Stimulated activated naive CD8-positive, alpha-beta T cell treated with anti-CD3 and anti-CD28 coated beads, Interleukin-15, amount 100 ng/mL, for 72 hours (primary cell): ENCODE results near the gene ZNF439.
"Not testable (repeated sequence)": the region's sequence is repeated elsewhere in the genome, so short reads cannot be mapped to it uniquely, and the experiment has no call there.

Experiments used
- ATAC-seq: fragments of 150-1000 bp; cut with Tn5 transposase; 2 replicates; pipeline ENCODE4 v1.10.0; 2021; ENCODE audit warnings: mild to moderate bottlenecking, moderate library complexity
- DNase-seq, 2 donors: peaks; one replicate each; pipeline ENCODE4 v3.0.0; 2021 to 2022
- H3K27ac Mint-ChIP-seq, 2 donors: one replicate each; pipeline ENCODE4 v1.8.0; 2022; ENCODE audit warnings: mild to moderate bottlenecking in 2 of 2, mixed read lengths in 2 of 2, moderate library complexity in 2 of 2
- H3K27me3 Mint-ChIP-seq: one replicate; pipeline ENCODE4 v1.8.0; 2022; ENCODE audit warnings: mixed read lengths
- H3K4me1 Mint-ChIP-seq: one replicate; pipeline ENCODE4 v1.8.0; 2022; ENCODE audit warnings: mild to moderate bottlenecking, mixed read lengths
- H3K4me3 Mint-ChIP-seq, 2 donors: one replicate each; pipeline ENCODE4 v1.8.0; 2022; ENCODE audit warnings: mild to moderate bottlenecking in 2 of 2, mixed read lengths in 2 of 2, moderate library complexity in 1 of 2
- H3K9me3 Mint-ChIP-seq, 2 donors: one replicate each; pipeline ENCODE4 v1.8.0; 2022; ENCODE audit warnings: mixed read lengths in 2 of 2

ZNF439 gene

GRCh38 chr19:11848594-11849469 lies at the start of gene ZNF439:
Gene ZNF439 (plus strand): TSS chr19:11848726. CDS start chr19:11848868, 142 bp downstream.
- peak within 1 kb of the TSS; percentile 78 to 83 for H3K27ac Mint-ChIP-seq
- H3K4me1 Mint-ChIP-seq, result peaks cover 34% of the 10 kb centered on the region
- H3K9me3 Mint-ChIP-seq, result peaks cover 0 to 21% of the 10 kb centered on the region in 2 donors
- no peaks in the 10 kb centered on the region for H3K27me3 Mint-ChIP-seq
- H3K4me3 Mint-ChIP-seq, result peak within 1 kb of the TSS; percentile 89 to 90
- ATAC-seq, result peak; percentile 100
- DNase-seq, result peak; percentile 85 to 93

DNA sequence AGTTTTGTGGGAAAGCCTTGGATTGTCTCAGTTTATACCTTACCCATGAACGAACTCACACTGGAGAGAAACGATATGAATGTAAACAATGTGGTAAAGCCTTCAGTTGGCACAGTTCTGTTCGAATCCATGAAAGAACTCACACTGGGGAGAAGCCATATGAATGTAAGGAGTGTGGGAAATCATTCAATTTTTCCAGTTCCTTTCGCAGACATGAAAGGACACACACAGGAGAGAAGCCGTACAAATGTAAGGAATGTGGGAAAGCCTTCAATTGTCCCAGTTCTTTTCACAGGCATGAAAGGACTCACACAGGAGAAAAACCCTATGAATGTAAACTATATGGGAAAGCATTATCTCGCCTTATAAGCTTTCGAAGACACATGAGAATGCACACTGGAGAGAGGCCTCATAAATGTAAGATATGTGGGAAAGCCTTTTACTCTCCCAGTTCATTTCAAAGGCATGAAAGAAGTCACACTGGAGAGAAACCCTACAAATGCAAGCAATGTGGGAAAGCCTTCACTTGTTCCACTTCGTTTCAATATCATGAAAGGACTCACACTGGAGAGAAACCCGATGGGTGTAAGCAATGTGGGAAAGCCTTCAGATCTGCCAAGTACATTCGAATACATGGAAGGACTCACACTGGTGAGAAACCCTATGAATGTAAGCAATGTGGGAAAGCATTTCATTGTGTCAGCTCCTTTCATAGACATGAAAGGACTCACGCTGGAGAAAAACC lies 42.0 kb upstream of the ZNF439 start:
- Mint-ChIP-seq H3K27ac (no peak overlapping the region), H3K4me1 (no peaks in the 10 kb centered on the region), H3K27me3 (no peaks in the 10 kb centered on the region), H3K9me3 (peaks cover 31 to 52% of the 10 kb centered on the region in 2 donors), H3K4me3 (no peak overlapping the region)
- DNase-seq (no peak), ATAC-seq (no peak)

GRCh38 chr19:11807099-11807380 lies 41.5 kb upstream of the ZNF439 start:
- Mint-ChIP-seq H3K4me1 (no peaks in the 10 kb centered on the region), H3K27ac (no peak overlapping the region), H3K27me3 (no peaks in the 10 kb centered on the region), H3K9me3 (peaks cover 31 to 52% of the 10 kb centered on the region in 2 donors), H3K4me3 (no peak overlapping the region)
- ATAC-seq (no peak), DNase-seq (no peak)

DNA sequence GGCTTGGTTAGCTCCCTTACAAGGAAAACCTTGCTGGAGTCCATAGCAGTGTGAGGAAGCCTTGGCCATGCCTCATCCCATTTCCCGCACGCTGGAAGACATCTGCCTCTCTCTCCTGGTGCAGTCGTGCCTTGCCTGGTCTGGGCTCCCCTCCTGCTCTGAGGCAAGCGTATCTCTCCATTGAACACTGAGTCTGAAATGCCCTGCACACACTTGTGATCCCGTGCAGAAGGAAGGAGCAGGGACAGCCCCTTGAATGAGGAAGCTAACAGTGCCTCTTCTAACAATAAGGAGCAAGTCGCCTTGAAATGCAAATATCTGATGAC lies 34.9 kb upstream of the ZNF439 start:
- DNase-seq (no peak), ATAC-seq (peak; percentile 53)
- Mint-ChIP-seq H3K27me3 (no peaks in the 10 kb centered on the region), H3K4me3 (peak overlapping the region; percentile 91 to 92), H3K4me1 (peaks cover 26% of the 10 kb centered on the region), H3K27ac (peak overlapping the region in 1 of 2 donors; percentile 96), H3K9me3 (peaks cover 5 to 26% of the 10 kb centered on the region in 2 donors)

DNA sequence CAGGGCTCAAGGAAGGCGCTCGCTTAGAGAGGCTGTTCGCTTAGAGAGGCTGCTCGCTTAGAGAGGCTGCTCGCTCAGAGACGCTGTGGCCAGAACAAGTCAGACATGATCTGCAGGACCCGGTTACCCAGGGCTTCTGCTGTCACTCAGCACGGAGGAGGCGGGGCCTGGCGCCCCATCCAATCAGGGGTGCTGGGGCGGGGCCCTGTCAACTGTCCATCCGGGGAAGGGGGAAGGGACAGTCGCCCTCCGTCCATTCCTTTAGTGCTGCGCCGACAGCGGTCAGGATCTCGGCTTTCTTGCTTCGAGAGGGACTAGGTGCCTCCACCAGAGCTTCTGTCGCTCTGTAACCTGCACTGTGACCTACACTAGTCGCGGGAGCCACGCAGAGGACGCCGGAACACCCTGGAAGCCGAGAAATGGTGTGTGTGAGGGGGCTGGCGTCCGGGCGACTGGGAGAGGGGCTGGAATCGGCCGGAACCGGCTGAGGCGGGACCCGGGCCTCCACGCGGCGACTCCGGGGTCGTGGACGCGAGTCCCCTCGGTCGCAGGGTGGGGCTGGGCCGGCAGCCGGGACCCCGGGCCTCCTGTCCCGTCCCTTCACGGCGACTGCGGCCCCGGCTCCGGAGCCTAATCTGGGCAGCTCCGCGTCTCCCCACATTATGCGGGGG lies 34.4 kb upstream of the ZNF439 start, which contains the start of gene ZNF440:
ZNF440 (plus strand) TSS at position 245 of the 671 bp plus-strand sequence; CDS start at position 420, 175 bp downstream.
- peak within 1 kb of the TSS; percentile 91 to 92 for H3K4me3 Mint-ChIP-seq
- peaks cover 5 to 21% of the 10 kb centered on the region in 2 donors for H3K9me3 Mint-ChIP-seq
- peaks cover 26% of the 10 kb centered on the region for H3K4me1 Mint-ChIP-seq
- peak within 1 kb of the TSS; percentile 92 to 96 for H3K27ac Mint-ChIP-seq
- DNase-seq (peak; percentile 84 to 88), ATAC-seq (peak; percentile 100)
- H3K27me3 Mint-ChIP-seq, result no peaks in the 10 kb centered on the region

GRCh38 chr19:11814700-11815035 lies 33.9 kb upstream of the ZNF439 start:
- H3K9me3 Mint-ChIP-seq, result peaks cover 5 to 19% of the 10 kb centered on the region in 2 donors
- H3K4me1 Mint-ChIP-seq, result peaks cover 26% of the 10 kb centered on the region
- no peak for DNase-seq

GRCh38 chr19:11821474-11822109 lies 26.9 kb upstream of the ZNF439 start:
- no peaks in the 10 kb centered on the region for H3K27me3 Mint-ChIP-seq
- H3K4me3 Mint-ChIP-seq, result no peak overlapping the region
- H3K27ac Mint-ChIP-seq, result no peak overlapping the region
- DNase-seq (no peak), ATAC-seq (no peak)
- H3K4me1 Mint-ChIP-seq, result peaks cover 7% of the 10 kb centered on the region
- peaks cover 27 to 31% of the 10 kb centered on the region in 2 donors for H3K9me3 Mint-ChIP-seq

More at GRCh38 chr19:11814700-11815035, 33.9 kb upstream of the ZNF439 start:
- Mint-ChIP-seq H3K27me3 (no peaks in the 10 kb centered on the region), H3K4me3 (peak overlapping the region; percentile 91 to 92), H3K27ac (peak overlapping the region; percentile 40 to 48)
- peak; percentile 18 for ATAC-seq

DNA sequence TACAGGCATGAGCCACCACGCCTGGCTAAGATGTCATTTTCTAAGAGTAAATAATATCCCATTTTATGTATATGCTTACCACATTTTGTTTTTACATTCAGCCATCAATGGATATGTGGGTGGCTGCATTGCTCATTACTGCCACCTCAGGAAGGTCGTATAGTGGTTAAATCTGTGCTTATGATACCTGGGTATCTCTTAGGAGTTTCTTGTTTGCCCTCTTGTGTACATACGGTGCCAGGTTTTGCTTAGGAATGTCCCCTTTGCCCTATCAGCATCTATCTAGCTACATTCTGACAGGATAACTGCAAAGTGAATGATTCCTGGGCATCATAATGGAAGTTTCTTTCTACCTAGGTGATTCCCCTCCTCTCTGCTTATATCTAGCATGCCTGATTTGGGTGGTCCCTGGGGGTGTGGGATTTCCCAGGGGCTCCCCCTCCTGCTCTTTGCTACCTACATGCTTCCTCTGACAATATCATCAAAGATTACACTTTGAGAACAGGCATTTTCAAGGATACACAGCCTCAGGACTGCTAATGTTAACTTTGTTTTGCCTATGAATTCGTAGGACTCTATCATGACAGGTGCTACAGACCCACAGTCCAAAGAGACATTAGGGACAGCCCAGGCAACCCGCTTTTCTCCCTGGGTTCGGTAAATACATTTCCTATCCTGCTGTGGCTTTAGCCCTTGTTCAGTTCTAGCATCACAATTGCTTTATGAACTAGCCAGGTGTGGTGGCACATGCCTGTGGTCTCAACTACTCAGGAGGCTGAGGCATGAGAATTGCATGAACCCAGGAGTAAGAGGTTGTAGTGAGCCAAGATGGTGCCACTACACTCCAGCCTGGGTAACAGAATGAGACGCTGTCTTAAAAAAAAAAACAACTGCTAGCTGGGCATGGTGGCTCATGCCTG lies 19.3 kb upstream of the ZNF439 start:
- H3K4me1 Mint-ChIP-seq, H3K4me3 Mint-ChIP-seq, H3K27me3 Mint-ChIP-seq, DNase-seq: not testable (repeated sequence)
- peak; percentile 42 for ATAC-seq
- Mint-ChIP-seq H3K27ac (peak overlapping the region in 1 of 2 donors; percentile 54), H3K9me3 (peaks cover 33 to 46% of the 10 kb centered on the region in 2 donors)

DNA sequence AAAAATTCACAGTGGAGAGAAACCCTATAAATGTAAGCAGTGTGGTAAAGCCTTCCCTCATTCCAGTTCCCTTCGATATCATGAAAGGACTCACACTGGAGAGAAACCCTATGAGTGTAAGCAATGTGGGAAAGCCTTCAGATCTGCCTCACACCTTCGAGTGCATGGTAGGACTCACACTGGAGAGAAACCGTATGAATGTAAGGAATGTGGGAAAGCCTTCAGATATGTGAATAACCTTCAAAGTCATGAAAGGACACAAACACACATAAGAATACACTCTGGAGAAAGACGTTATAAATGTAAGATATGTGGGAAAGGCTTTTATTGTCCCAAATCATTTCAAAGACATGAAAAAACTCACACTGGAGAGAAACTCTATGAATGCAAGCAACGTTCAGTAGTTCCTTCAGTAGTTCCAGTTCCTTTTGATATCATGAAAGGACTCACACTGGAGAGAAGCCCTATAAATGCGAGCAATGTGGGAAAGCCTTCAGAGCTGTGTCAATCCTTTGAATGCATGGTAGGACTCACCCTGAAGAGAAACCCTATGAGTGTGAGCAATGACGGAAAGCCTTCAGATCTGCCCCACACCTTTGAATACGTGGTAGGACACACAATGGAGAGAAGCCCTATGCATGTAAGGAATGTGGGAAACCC lies 16.1 kb upstream of the ZNF439 start:
- H3K27me3 Mint-ChIP-seq, result no peaks in the 10 kb centered on the region
- H3K27ac Mint-ChIP-seq, result no peak overlapping the region
- H3K4me1 Mint-ChIP-seq, result peaks cover 7% of the 10 kb centered on the region
- peaks cover 37 to 43% of the 10 kb centered on the region in 2 donors for H3K9me3 Mint-ChIP-seq
- ATAC-seq (no peak), DNase-seq (no peak)
- no peak overlapping the region for H3K4me3 Mint-ChIP-seq

DNA sequence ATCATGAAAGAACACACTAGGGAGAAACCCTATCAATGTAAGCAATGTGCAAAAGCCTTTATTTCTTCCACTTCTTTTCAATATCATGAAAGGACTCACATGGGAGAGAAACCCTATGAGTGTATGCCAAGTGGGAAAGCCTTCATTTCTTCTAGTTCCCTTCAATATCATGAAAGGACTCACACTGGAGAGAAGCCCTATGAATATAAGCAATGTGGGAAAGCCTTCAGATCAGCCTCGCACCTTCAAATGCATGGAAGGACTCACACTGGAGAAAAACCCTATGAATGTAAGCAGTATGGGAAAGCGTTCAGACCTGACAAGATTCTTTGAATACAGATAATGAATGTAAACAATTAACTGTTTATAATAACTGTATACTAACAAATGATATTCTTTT lies 15.0 kb upstream of the ZNF439 start:
- Mint-ChIP-seq H3K27ac (no peak overlapping the region), H3K4me3 (no peak overlapping the region), H3K4me1 (peaks cover 7% of the 10 kb centered on the region), H3K27me3 (no peaks in the 10 kb centered on the region), H3K9me3 (peaks cover 40 to 51% of the 10 kb centered on the region in 2 donors)
- no peak for ATAC-seq
- no peak for DNase-seq

DNA sequence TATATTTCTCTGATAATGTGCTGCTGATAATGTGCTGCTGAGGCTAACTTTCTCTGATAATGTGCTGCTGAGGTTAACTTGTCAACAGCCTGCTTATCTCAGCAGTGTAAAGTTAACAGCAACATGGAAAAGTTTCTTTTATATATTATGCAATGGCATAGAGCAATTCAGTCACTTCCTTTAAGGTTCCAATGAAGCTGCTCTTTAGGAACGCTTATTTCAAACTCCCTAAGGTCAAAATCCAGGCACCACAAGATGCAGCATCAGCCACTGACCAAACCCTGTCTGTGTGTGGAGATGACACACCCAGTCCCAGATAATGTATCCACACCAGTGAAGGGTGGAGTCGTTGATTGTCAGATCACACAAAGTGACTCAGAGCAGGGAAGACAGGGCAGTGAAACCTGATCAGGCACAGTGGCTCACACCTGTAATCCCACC lies 12.9 kb upstream of the ZNF439 start:
- H3K4me1 Mint-ChIP-seq, DNase-seq, H3K4me3 Mint-ChIP-seq, H3K27me3 Mint-ChIP-seq, H3K27ac Mint-ChIP-seq, ATAC-seq: not testable (repeated sequence)
- H3K9me3 Mint-ChIP-seq, result peaks cover 30 to 41% of the 10 kb centered on the region in 2 donors

GRCh38 chr19:11843722-11844121 lies 4.8 kb upstream of the ZNF439 start:
- H3K4me1 Mint-ChIP-seq, result peaks cover 25% of the 10 kb centered on the region
- no peaks in the 10 kb centered on the region for H3K27me3 Mint-ChIP-seq
- ATAC-seq (no peak), DNase-seq (no peak)
- no peak overlapping the region for H3K4me3 Mint-ChIP-seq
- peaks cover 19 to 33% of the 10 kb centered on the region in 2 donors for H3K9me3 Mint-ChIP-seq
- H3K27ac Mint-ChIP-seq, result no peak overlapping the region

- Mint-ChIP-seq H3K4me1 (peaks cover 45% of the 10 kb centered on the region), H3K9me3 (peaks cover 9 to 27% of the 10 kb centered on the region in 2 donors), H3K4me3 (peak overlapping the region; percentile 89 to 90)
- not testable (repeated sequence) for DNase-seq, ATAC-seq, H3K27ac Mint-ChIP-seq, H3K27me3 Mint-ChIP-seq
Observed at GRCh38 chr19:11847615-11848014, 911 bp upstream of the ZNF439 start.

- no peak overlapping the region for H3K27ac Mint-ChIP-seq
- H3K4me3 Mint-ChIP-seq, result peak overlapping the region; percentile 89 to 90
- H3K4me1 Mint-ChIP-seq, result peaks cover 40% of the 10 kb centered on the region
- DNase-seq (no peak), ATAC-seq (no peak)
- peaks cover 5 to 24% of the 10 kb centered on the region in 2 donors for H3K9me3 Mint-ChIP-seq
- no peaks in the 10 kb centered on the region for H3K27me3 Mint-ChIP-seq
Observed at GRCh38 chr19:11848200-11848593, 329 bp upstream of the ZNF439 start.
